ENCODE data around the gene PRPF6.

- TF ChIP-seq CTCF (conservative IDR thresholded peaks at IDR 0.05; ENCODE audit: low read length) (no peak), EZH2phosphoT487 (IDR thresholded peaks at IDR 0.05; ENCODE audit: borderline replicate concordance) (no peak)
Observed at GRCh38 chr20:64074184-64074789, 93.4 kb downstream of the PRPF6 start.

Data from Loucy (cell line).